Esophagus muscularis mucosa (tissue), 4 donors: ENCODE measurements around the gene LRRC8E.

Experiments used
- EP300 ChIP-seq: sonication (generic); formaldehyde crosslinking; IDR thresholded peaks from one replicate; pipeline ENCODE4 v1.6.1; 2017; ENCODE audit warnings: antibody characterized with exemption
- POLR2A ChIP-seq: fragments of 450-650 bp; IDR thresholded peaks from one replicate; pipeline ENCODE4 v1.6.1; 2017; ENCODE audit warnings: antibody characterized with exemption, moderate library complexity, mild to moderate bottlenecking, low read depth
- POLR2AphosphoS5 ChIP-seq, 2 donors: sonication (generic); formaldehyde crosslinking; IDR thresholded peaks; one replicate each; pipeline ENCODE4 v1.6.1; 2017; ENCODE audit warnings: antibody characterized with exemption in 2 of 2
- TF ChIP-seq, protein P1 (sequence below), 3 experiments: fragments of 200-600 bp in 2 of 3; fragments of 450-650 bp in 1 of 3; sonication (generic) in 2 of 3; IDR thresholded peaks; one replicate each; pipeline ENCODE4 v1.5.1; 2017 to 2019; ENCODE audit warnings: antibody characterized with exemption in 3 of 3, mild to moderate bottlenecking in 2 of 3, moderate library complexity in 1 of 3

DNA sequence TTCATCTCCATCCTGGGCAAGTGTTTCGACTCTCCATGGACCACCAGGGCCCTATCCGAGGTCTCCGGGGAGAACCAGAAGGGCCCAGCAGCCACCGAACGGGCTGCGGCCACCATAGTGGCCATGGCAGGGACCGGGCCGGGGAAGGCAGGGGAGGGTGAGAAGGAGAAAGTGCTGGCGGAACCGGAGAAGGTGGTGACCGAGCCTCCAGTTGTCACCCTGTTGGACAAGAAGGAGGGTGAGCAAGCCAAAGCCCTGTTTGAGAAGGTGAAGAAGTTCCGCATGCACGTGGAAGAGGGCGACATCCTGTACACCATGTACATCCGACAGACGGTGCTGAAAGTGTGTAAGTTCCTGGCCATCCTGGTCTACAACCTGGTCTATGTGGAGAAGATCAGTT, 10.7 kb downstream of the LRRC8E start:
- TF ChIP-seq, protein P1, sequence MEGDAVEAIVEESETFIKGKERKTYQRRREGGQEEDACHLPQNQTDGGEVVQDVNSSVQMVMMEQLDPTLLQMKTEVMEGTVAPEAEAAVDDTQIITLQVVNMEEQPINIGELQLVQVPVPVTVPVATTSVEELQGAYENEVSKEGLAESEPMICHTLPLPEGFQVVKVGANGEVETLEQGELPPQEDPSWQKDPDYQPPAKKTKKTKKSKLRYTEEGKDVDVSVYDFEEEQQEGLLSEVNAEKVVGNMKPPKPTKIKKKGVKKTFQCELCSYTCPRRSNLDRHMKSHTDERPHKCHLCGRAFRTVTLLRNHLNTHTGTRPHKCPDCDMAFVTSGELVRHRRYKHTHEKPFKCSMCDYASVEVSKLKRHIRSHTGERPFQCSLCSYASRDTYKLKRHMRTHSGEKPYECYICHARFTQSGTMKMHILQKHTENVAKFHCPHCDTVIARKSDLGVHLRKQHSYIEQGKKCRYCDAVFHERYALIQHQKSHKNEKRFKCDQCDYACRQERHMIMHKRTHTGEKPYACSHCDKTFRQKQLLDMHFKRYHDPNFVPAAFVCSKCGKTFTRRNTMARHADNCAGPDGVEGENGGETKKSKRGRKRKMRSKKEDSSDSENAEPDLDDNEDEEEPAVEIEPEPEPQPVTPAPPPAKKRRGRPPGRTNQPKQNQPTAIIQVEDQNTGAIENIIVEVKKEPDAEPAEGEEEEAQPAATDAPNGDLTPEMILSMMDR (IDR thresholded peaks at IDR 0.05) = no peak
- TF ChIP-seq POLR2AphosphoS5 (IDR thresholded peaks at IDR 0.05) (no peak), POLR2A (no peak), EP300 (no peak)
